GM13977 (cell line): Measurements from ENCODE around the gene MAP3K3.

Source experiments
- DNase-seq: peaks from one replicate; pipeline ENCODE4 v3.0.0; 2012; ENCODE audit warnings: low spot score
- in situ Hi-C: fragments of 300-500 bp; cut with MboI; formaldehyde crosslinking; loops from one replicate; pipeline ENCODE4 v1.12.0; 2022; ENCODE audit warnings: low sequenced_read_pairs, low pct_unique_long_range_greater_than_20kb, mixed read lengths, inconsistent platforms; ENCODE audit not compliant: unreplicated experiment
- TF ChIP-seq, protein P1 (sequence below): IDR thresholded peaks from 2 replicates; pipeline ENCODE4 v1.5.1; 2012; ENCODE audit warnings: mild to moderate bottlenecking, control low read depth; ENCODE audit not compliant: insufficient read depth; ENCODE audit errors: extremely low read depth, missing control alignments

MAP3K3 gene

GRCh38 chr17:63685578-63685977 lies 63.4 kb downstream of the MAP3K3 start:
- in situ Hi-C loops: no loop called here
- TF ChIP-seq, protein P1, sequence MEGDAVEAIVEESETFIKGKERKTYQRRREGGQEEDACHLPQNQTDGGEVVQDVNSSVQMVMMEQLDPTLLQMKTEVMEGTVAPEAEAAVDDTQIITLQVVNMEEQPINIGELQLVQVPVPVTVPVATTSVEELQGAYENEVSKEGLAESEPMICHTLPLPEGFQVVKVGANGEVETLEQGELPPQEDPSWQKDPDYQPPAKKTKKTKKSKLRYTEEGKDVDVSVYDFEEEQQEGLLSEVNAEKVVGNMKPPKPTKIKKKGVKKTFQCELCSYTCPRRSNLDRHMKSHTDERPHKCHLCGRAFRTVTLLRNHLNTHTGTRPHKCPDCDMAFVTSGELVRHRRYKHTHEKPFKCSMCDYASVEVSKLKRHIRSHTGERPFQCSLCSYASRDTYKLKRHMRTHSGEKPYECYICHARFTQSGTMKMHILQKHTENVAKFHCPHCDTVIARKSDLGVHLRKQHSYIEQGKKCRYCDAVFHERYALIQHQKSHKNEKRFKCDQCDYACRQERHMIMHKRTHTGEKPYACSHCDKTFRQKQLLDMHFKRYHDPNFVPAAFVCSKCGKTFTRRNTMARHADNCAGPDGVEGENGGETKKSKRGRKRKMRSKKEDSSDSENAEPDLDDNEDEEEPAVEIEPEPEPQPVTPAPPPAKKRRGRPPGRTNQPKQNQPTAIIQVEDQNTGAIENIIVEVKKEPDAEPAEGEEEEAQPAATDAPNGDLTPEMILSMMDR: no peak

DNA sequence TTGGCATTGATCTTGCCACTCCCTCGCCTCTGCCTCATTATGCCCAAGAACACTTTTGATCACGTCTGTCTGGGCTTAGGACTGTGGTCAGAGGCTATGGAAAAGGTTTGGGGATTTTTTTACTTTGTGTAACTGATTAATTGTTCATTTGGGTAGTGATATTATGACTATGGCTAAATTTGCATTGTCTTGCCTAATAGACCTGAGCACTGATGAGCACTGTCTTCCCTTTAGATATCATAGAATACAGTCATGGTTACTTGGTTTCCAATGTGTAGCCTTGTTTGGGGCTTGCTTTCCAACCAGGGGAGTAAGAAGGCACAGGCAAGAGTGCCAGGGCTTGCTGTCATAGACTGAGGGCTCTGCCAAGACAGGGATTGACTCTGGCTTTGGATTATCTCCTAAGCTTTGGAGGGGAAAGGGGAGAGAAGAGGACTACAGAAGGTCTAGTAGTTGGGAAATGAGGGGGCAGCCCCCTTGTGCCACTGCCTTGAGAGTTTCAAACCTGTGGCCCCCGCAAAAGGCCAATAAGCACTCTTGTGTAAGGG lies 64.0 kb downstream of the MAP3K3 start:
- DNase-seq: no peak
- in situ Hi-C loops: no loop called here

More at GRCh38 chr17:63685578-63685977, 63.4 kb downstream of the MAP3K3 start:
- no peak for DNase-seq

GRCh38 chr17:63688396-63689020 lies 66.3 kb downstream of the MAP3K3 start:
- peak; percentile 54 for DNase-seq
- in situ Hi-C loops: no loop called here
- TF ChIP-seq, protein P1: peak; percentile 11

More for the DNA sequence above, 64.0 kb downstream of the MAP3K3 start:
- TF ChIP-seq, protein P1: no peak

DNA sequence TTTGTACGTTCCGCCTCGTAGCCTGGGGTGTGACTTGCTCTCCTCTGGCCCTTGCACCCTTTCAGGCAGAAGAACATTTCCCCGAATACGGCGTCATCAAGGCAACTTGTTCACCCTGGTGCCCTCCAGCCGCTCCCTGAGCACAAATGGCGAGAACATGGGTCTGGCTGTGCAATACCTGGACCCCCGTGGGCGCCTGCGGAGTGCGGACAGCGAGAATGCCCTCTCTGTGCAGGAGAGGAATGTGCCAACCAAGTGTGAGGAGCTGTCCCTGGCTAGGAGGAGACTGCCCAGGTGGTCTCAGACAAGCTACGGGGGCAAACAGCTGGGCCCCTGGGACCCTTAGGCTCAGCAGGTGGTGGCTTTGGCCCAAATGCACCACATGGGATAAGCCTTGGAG lies 67.3 kb downstream of the MAP3K3 start:
- in situ Hi-C loops: no loop called here
- TF ChIP-seq, protein P1: no peak
- no peak for DNase-seq

- DNase-seq: no peak
- in situ Hi-C loops: no loop called here
- TF ChIP-seq, protein P1: no peak
Measured at GRCh38 chr17:63692195-63692816, 70.1 kb downstream of the MAP3K3 start.

GRCh38 chr17:63693411-63694113 lies 71.3 kb downstream of the MAP3K3 start:
- in situ Hi-C loops: no loop called here
- DNase-seq: no peak
- TF ChIP-seq, protein P1: no peak
